WTC11 (cell line): Measurements from ENCODE around the gene SMYD3.

Experiments used
- CREB1 ChIP-seq: sonication (generic); formaldehyde crosslinking; IDR thresholded peaks from 2 replicates; pipeline ENCODE4 v1.8.0; 2023; ENCODE audit warnings: mild to moderate bottlenecking, missing genetic modification reagents
- ELF4 ChIP-seq: sonication (generic); formaldehyde crosslinking; IDR thresholded peaks from 2 replicates; pipeline ENCODE4 v1.8.1; 2022; ENCODE audit warnings: low read depth, mild to moderate bottlenecking, moderate library complexity, missing genetic modification reagents
- IRF2 ChIP-seq: sonication (generic); formaldehyde crosslinking; IDR thresholded peaks from 2 replicates; pipeline ENCODE4 v1.8.0; 2022; ENCODE audit warnings: low read depth, missing genetic modification reagents, borderline replicate concordance
- NFE2L1 ChIP-seq: sonication (generic); formaldehyde crosslinking; IDR thresholded peaks from 2 replicates; pipeline ENCODE4 v1.8.1; 2023; ENCODE audit warnings: missing genetic modification reagents
- NR1H2 ChIP-seq: sonication (generic); formaldehyde crosslinking; IDR thresholded peaks from 2 replicates; pipeline ENCODE4 v1.9.0; 2021; ENCODE audit warnings: mild to moderate bottlenecking, moderate library complexity, missing genetic modification reagents
- TF ChIP-seq, protein P1 (sequence below): fragments of 200-600 bp; IDR thresholded peaks from 2 replicates; pipeline ENCODE4 v1.8.0; 2022; ENCODE audit warnings: antibody characterized with exemption
- TF ChIP-seq, protein P2 (sequence below): sonication (generic); formaldehyde crosslinking; IDR thresholded peaks from 2 replicates; pipeline ENCODE4 v1.8.0; 2022; ENCODE audit warnings: mild to moderate bottlenecking, missing genetic modification reagents

DNA sequence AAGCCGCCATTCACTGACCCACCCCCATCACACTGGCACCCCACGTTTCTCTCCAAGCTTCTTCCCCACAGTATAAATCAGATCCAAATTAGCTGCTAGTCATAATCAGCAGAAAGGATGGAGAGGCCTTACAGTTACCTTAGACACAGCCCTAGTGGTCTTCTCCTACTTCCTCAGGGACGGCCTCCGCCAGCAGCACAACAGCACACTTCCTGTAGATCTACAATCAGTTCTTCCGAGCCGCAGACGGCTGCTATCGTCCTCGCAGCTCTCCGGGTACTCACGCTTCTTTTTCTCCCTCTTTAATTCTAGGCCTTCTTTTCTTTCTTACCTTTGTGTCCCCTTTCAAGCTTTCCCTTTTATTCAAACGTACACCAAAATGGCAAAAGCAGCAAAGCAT, 313.5 kb downstream of the SMYD3 start:
- TF ChIP-seq, protein P1, sequence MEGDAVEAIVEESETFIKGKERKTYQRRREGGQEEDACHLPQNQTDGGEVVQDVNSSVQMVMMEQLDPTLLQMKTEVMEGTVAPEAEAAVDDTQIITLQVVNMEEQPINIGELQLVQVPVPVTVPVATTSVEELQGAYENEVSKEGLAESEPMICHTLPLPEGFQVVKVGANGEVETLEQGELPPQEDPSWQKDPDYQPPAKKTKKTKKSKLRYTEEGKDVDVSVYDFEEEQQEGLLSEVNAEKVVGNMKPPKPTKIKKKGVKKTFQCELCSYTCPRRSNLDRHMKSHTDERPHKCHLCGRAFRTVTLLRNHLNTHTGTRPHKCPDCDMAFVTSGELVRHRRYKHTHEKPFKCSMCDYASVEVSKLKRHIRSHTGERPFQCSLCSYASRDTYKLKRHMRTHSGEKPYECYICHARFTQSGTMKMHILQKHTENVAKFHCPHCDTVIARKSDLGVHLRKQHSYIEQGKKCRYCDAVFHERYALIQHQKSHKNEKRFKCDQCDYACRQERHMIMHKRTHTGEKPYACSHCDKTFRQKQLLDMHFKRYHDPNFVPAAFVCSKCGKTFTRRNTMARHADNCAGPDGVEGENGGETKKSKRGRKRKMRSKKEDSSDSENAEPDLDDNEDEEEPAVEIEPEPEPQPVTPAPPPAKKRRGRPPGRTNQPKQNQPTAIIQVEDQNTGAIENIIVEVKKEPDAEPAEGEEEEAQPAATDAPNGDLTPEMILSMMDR: no peak
- TF ChIP-seq, protein P2, sequence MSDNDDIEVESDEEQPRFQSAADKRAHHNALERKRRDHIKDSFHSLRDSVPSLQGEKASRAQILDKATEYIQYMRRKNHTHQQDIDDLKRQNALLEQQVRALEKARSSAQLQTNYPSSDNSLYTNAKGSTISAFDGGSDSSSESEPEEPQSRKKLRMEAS: no peak
- no peak for TF ChIP-seq NFE2L1 (CRISPR knock-in tag)
- no peak for TF ChIP-seq CREB1 (CRISPR knock-in tag)
- TF ChIP-seq NR1H2: no peak
- no peak for TF ChIP-seq IRF2
- no peak for TF ChIP-seq ELF4
